GM12878 (cell line): ENCODE results near the gene HSD11B1L. TPM values are rescaled to one million over a fixed set of nuclear protein-coding genes. Genes with fewer than 3 reads are reported as not detected.

Experiments used
- ATAC-seq: fragments of 200-7000 bp; cut with Tn5 transposase; 3 replicates; pipeline ENCODE4 v1.9.1; 2020; ENCODE audit warnings: mild to moderate bottlenecking, moderate library complexity
- BruUV-seq: library from RNA; stranded (reverse); fragments of 400-500 nt; replicated peaks from 2 replicates; lab custom pipeline; 2021; lab: Mats Ljungman, UMichigan
- CTCF ChIA-PET: fragments of 300-600 bp; sonication (Branson Sonifier 250); formaldehyde crosslinking; extraction: SDS; loops from one replicate; lab custom pipeline; 2021; ENCODE audit warnings: inconsistent platforms; lab: Yijun Ruan, JAX
- POLR2A ChIA-PET: fragments of 350-600 bp; formaldehyde crosslinking; extraction: SDS; loops from one replicate; lab custom pipeline; 2021; ENCODE audit warnings: inconsistent platforms; lab: Charles Lee
- RAD21 ChIA-PET: fragments of 300-600 bp; sonication (Branson Sonifier 250); formaldehyde crosslinking; loops from one replicate; lab custom pipeline; 2023; ENCODE audit warnings: antibody characterized with exemption; ENCODE audit not compliant: unreplicated experiment; lab: Charles Lee
- SMC1A ChIA-PET: fragments of 300-600 bp; sonication (Branson Sonifier 250); formaldehyde crosslinking; loops from one replicate; lab custom pipeline; 2023; ENCODE audit not compliant: unreplicated experiment, uncharacterized antibody; lab: Charles Lee
- DNase-seq: peaks from one replicate; pipeline ENCODE4 v3.0.0-alpha.2; 2011; ENCODE audit warnings: low read depth, low spot score
- FAIRE-seq: peaks from 3 replicates; lab custom pipeline; 2011; peaks lifted over from hg19 to GRCh38; lab: Jason Lieb, UNC
- H2AFZ ChIP-seq: 2 replicates; pipeline ENCODE4 v1.6.0; 2011; ENCODE audit warnings: low read depth, low read length, control low read depth; ENCODE audit not compliant: control insufficient read depth
- H3K27ac ChIP-seq: 2 replicates; pipeline ENCODE4 v1.5.1; 2011; ENCODE audit warnings: control low read depth; ENCODE audit not compliant: control insufficient read depth, insufficient read depth
- H3K27me3 ChIP-seq, 2 experiments: replicated peaks in 1 of 2; 2 replicates each; pipeline versions ENCODE4 v1.6.0 to v1.6.1; 2011; ENCODE audit warnings: low read length in 1 of 2; ENCODE audit not compliant: control insufficient read depth in 2 of 2, insufficient read depth in 2 of 2
- H3K36me3 ChIP-seq, 2 experiments: 2 replicates each; pipeline ENCODE4 v1.5.1; 2011; ENCODE audit warnings: low read length in 1 of 2; ENCODE audit not compliant: control insufficient read depth in 2 of 2, insufficient read depth in 2 of 2
- H3K4me1 ChIP-seq: 2 replicates; pipeline ENCODE4 v1.6.1; 2011; ENCODE audit warnings: mild to moderate bottlenecking, low read length, moderate library complexity, mixed read lengths; ENCODE audit not compliant: control insufficient read depth, insufficient read depth
- H3K4me2 ChIP-seq: 2 replicates; pipeline ENCODE4 v1.6.0; 2011; ENCODE audit warnings: control low read depth; ENCODE audit not compliant: control insufficient read depth, insufficient read depth
- H3K4me3 ChIP-seq: fragments of 200-600 bp; sonication (generic); 2 replicates; pipeline ENCODE4 v1.5.1; 2016
- H3K79me2 ChIP-seq: 2 replicates; pipeline ENCODE4 v1.6.0; 2011; ENCODE audit warnings: low read length; ENCODE audit not compliant: control insufficient read depth, insufficient read depth
- H3K9ac ChIP-seq: 2 replicates; pipeline ENCODE4 v1.8.0; 2011; ENCODE audit warnings: low read length, control low read depth, mixed read lengths; ENCODE audit not compliant: control insufficient read depth, insufficient read depth
- H3K9me3 ChIP-seq: replicated peaks from 3 replicates; pipeline ENCODE4 v1.5.1; 2011; ENCODE audit warnings: mild to moderate bottlenecking, low read length; ENCODE audit not compliant: control insufficient read depth, insufficient read depth
- H4K20me1 ChIP-seq: 2 replicates; pipeline ENCODE4 v1.6.0; 2011; ENCODE audit not compliant: control insufficient read depth, insufficient read depth
- CBX5 ChIP-seq: sonication (generic); IDR thresholded peaks from 2 replicates; pipeline ENCODE4 v1.6.1; 2016; ENCODE audit warnings: low read depth, moderate library complexity, mild to moderate bottlenecking, inconsistent platforms
- CUX1 ChIP-seq: IDR thresholded peaks from 2 replicates; pipeline ENCODE4 v1.6.1; 2012; ENCODE audit warnings: improper control_type of control experiment, low read depth, low read length; ENCODE audit not compliant: insufficient replicate concordance
- IRF3 ChIP-seq: fragments of 450-650 bp; IDR thresholded peaks from 2 replicates; pipeline ENCODE4 v1.6.1; 2014; ENCODE audit warnings: mild to moderate bottlenecking
- JUND ChIP-seq: IDR thresholded peaks from 2 replicates; pipeline ENCODE4 v1.6.1; 2012; ENCODE audit warnings: low read depth, mild to moderate bottlenecking, low read length, improper control_type of control experiment, moderate library complexity
- KDM1A ChIP-seq: fragments of 200-600 bp; sonication (generic); IDR thresholded peaks from 2 replicates; pipeline ENCODE4 v1.6.1; 2016; ENCODE audit warnings: borderline replicate concordance
- KLF5 ChIP-seq: fragments of 450-650 bp; IDR thresholded peaks from 2 replicates; pipeline ENCODE4 v1.6.1; 2014; ENCODE audit warnings: mild to moderate bottlenecking; ENCODE audit not compliant: partially characterized antibody
- LARP7 ChIP-seq: fragments of 450-650 bp; IDR thresholded peaks from 2 replicates; pipeline ENCODE4 v1.6.1; 2017; ENCODE audit warnings: mild to moderate bottlenecking
- NR2C2 ChIP-seq: IDR thresholded peaks from 2 replicates; pipeline ENCODE4 v1.6.1; 2011; ENCODE audit warnings: borderline replicate concordance, low read depth; ENCODE audit not compliant: control insufficient read depth, insufficient read length
- SREBF2 ChIP-seq: IDR thresholded peaks from 2 replicates; pipeline ENCODE4 v1.6.1; 2012; ENCODE audit warnings: mild to moderate bottlenecking, low read length
- TAF1 ChIP-seq: IDR thresholded peaks from 2 replicates; pipeline ENCODE4 v1.6.1; 2011; ENCODE audit warnings: mild to moderate bottlenecking, low read depth, low read length, borderline replicate concordance
- ZBTB11 ChIP-seq: fragments of 450-650 bp; formaldehyde crosslinking; IDR thresholded peaks from 2 replicates; pipeline ENCODE4 v1.5.0; 2022; ENCODE audit warnings: mild to moderate bottlenecking, missing genetic modification characterization
- WGBS: methylation state at CpG from one replicate; pipeline ENCODE4 v1.1.6; 2016; ENCODE audit warnings: low lambda C conversion rate; ENCODE audit not compliant: insufficient replicate concordance, insufficient coverage; ENCODE audit errors: missing lambda C conversion rate; 5-methylcytosine and 5-hydroxymethylcytosine counted together
- in situ Hi-C: fragments of 300-500 bp; cut with MboI; formaldehyde crosslinking; loops from 9 replicates; pipeline ENCODE4 v1.14.3; 2018; ENCODE audit warnings: mixed read lengths
- intact Hi-C: fragments of 100-400 bp; cut with micrococcal nuclease; formaldehyde crosslinking; loops from one replicate; pipeline ENCODE4 v1.14.2; 2022; ENCODE audit not compliant: unreplicated experiment
- polyA plus RNA-seq, 11 experiments: library from polyadenylated mRNA; depleted of rRNA in 4 of 11; unstranded in 6 of 11; stranded (reverse) in 5 of 11; fragments of >200 nt; fragmentation: Nextera tagmentation in 4 of 11; fragmentation: Illumina TruSeq in 1 of 11; extraction: Ambion mirVana in 4 of 11; extraction: Trizol in 1 of 11; gene quantifications; 1 replicate in 1 of 11; 2 replicates in 10 of 11; pipeline versions ENCODE4 v1.2.1 to v1.2.3, GENCODE V29; 2011 to 2016; ENCODE audit warnings: inconsistent platforms in 2 of 11, missing spikeins in 2 of 11, low read depth in 1 of 11
- total RNA-seq, 4 experiments: library from RNA; depleted of rRNA in 3 of 4; stranded (reverse); fragments of >200 nt in 3 of 4; fragmentation: Illumina TruSeq in 1 of 4; extraction: Trizol in 1 of 4; gene quantifications; 2 replicates each; pipeline versions ENCODE4 v1.2.1 to v1.2.3, GENCODE V29; 2013 to 2021

HSD11B1L gene
- total and polyA plus RNA-seq, 10 of the 15 experiments (the other 5 are each of a cell fraction or from before 2014, with no cell fraction given): 0.29 to 1.8 (median 1.1) TPM; not detected in 1

GRCh38 chr19:5717215-5717935 is 36.5 kb downstream of the HSD11B1L start:
- Histone ChIP-seq H3K9me3 (no peaks in the 10 kb centered on the region), H3K27ac (peak overlapping the region; percentile 91; the same call in 1 of the 2 replicates), H3K79me2 (peaks cover 47% of the 10 kb centered on the region), H3K9ac (peak overlapping the region; percentile 98; the same call in 1 of the 2 replicates), H4K20me1 (0 out of 2 replicates have a peak, but pooled peaks cover 3% of the 10 kb centered on the region), H3K4me3 (peak overlapping the region; percentile 98; the same call in 1 of the 2 replicates), H3K4me2 (peak overlapping the region; percentile 65), H3K4me1 (peaks cover 4% of the 10 kb centered on the region), H3K36me3 (peaks cover 12% of the 10 kb centered on the region in 2 experiments; a peak in 3 of 4 replicates), H2AFZ (no peak overlapping the region), H3K27me3 (no peaks in the 10 kb centered on the region)
- 84% methylated on average over 7 of the region's 8 CpGs for WGBS
- BruUV-seq: TSS peak; percentile 56
- POLR2A ChIA-PET: interaction anchor here (0.7 to 1.9 kb wide), 2 partner anchors 26 to 47 kb away, joined by 4 to 9 read pairs; no protein-coding TSS in a partner anchor
- RAD21 ChIA-PET: no interaction called here
- SMC1A ChIA-PET: no interaction called here
- ATAC-seq: no peak
- CTCF ChIA-PET: interaction anchor here (6.7 kb wide), 1 partner anchor 27 kb away, joined by 74 read pairs; the partner anchor contains the start of gene RPL36
- DNase-seq: no peak
- FAIRE-seq: no peak
- in situ Hi-C loops: no loop called here
- intact Hi-C loops: no loop called here
- TF ChIP-seq KLF5 (no peak), TAF1 (no peak), CBX5 (no peak), CUX1 (no peak), SREBF2 (no peak), JUND (no peak), LARP7 (no peak), ZBTB11 (CRISPR knock-in tag) (no peak), NR2C2 (no peak), KDM1A (no peak), IRF3 (no peak)
